Measurements from ENCODE around the gene FGD3.

DNA sequence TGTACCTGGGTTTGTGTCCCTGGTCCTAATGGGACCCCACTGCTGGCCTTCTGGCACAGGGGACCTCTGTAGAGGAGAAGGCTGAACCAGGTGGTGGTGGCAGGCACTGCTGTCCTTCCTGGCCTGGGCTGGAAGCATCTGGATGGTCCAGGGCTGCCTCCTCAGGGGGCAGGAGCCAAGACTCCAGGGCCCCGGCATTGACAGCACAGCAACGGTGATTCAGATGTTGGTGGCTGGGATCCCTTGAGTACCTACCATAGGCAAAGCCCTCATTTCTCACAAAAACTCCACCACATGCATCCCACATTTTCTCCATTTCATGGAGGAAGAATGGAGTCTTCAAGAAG is 15.0 kb downstream of the FGD3 start:
- TF ChIP-seq, protein P1, sequence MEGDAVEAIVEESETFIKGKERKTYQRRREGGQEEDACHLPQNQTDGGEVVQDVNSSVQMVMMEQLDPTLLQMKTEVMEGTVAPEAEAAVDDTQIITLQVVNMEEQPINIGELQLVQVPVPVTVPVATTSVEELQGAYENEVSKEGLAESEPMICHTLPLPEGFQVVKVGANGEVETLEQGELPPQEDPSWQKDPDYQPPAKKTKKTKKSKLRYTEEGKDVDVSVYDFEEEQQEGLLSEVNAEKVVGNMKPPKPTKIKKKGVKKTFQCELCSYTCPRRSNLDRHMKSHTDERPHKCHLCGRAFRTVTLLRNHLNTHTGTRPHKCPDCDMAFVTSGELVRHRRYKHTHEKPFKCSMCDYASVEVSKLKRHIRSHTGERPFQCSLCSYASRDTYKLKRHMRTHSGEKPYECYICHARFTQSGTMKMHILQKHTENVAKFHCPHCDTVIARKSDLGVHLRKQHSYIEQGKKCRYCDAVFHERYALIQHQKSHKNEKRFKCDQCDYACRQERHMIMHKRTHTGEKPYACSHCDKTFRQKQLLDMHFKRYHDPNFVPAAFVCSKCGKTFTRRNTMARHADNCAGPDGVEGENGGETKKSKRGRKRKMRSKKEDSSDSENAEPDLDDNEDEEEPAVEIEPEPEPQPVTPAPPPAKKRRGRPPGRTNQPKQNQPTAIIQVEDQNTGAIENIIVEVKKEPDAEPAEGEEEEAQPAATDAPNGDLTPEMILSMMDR (IDR thresholded peaks at IDR 0.05 in 4 of 5, conservative IDR thresholded peaks at IDR 0.05 in 1 of 5) = no peak
- TF ChIP-seq POLR2A (IDR thresholded peaks at IDR 0.05) = no peak
